Prostate gland (tissue), 2 donors: ENCODE results near the gene FGF6.

ENCODE experiments used
- CTCF ChIP-seq, 4 experiments: fragments of 200-600 bp in 2 of 4; fragments of 450-650 bp in 2 of 4; sonication (generic) in 2 of 4; IDR thresholded peaks; 1 replicate in 3 of 4; 2 replicates in 1 of 4; pipeline ENCODE4 v1.5.1; 2016 to 2019; ENCODE audit warnings: antibody characterized with exemption in 4 of 4, mild to moderate bottlenecking in 2 of 4, moderate library complexity in 2 of 4
- POLR2A ChIP-seq: fragments of 450-650 bp; IDR thresholded peaks from one replicate; pipeline ENCODE4 v1.6.1; 2016; ENCODE audit warnings: antibody characterized with exemption, mild to moderate bottlenecking
- POLR2AphosphoS5 ChIP-seq: sonication (generic); formaldehyde crosslinking; IDR thresholded peaks from one replicate; pipeline ENCODE4 v1.6.1; 2017; ENCODE audit warnings: antibody characterized with exemption

- no peak for TF ChIP-seq CTCF (IDR thresholded peaks at IDR 0.05)
- no peak for TF ChIP-seq POLR2A
- no peak for TF ChIP-seq POLR2AphosphoS5
Measured at GRCh38 chr12:4388032-4388431, 57.6 kb downstream of the FGF6 start.
